HEK293 (cell line): ENCODE data around the gene ZNF423.

Experiments used
- CTCF ChIA-PET: fragments of 350-600 bp; formaldehyde crosslinking; extraction: SDS; loops from one replicate; lab custom pipeline; 2021; ENCODE audit warnings: antibody characterized with exemption; lab: Yijun Ruan, JAX
- POLR2A ChIA-PET: fragments of 300-600 bp; formaldehyde crosslinking; extraction: SDS; loops from one replicate; lab custom pipeline; 2020; ENCODE audit warnings: antibody characterized with exemption, inconsistent platforms; lab: Yijun Ruan, JAX
- H3K27ac ChIP-seq: fragments of 200-500 bp; sonication (Bioruptor generic); 2 replicates; pipeline ENCODE4 v1.5.1; 2014; ENCODE audit warnings: low read depth, low read length, control low read depth, inconsistent platforms; ENCODE audit errors: extremely low read depth
- H3K36me3 ChIP-seq, 2 experiments: fragments of 200-500 bp in 1 of 2; sonication (Bioruptor generic) in 1 of 2; 1 replicate in 1 of 2; 2 replicates in 1 of 2; pipeline ENCODE4 v1.5.1; 2014 to 2017; ENCODE audit warnings: inconsistent platforms in 2 of 2, low read length in 2 of 2; ENCODE audit not compliant: control insufficient read depth in 2 of 2, insufficient read depth in 1 of 2
- H3K4me1 ChIP-seq: fragments of 200-500 bp; sonication (Bioruptor generic); 2 replicates; pipeline ENCODE4 v1.5.1; 2014; ENCODE audit warnings: mild to moderate bottlenecking, low read length, inconsistent platforms; ENCODE audit not compliant: control insufficient read depth, insufficient read depth
- H3K4me3 ChIP-seq: 2 replicates; pipeline ENCODE4 v1.5.1; 2011; ENCODE audit warnings: low read depth, mild to moderate bottlenecking, control low read depth, low read length, moderate library complexity
- H3K9me3 ChIP-seq: fragments of 200-500 bp; sonication (Bioruptor generic); 2 replicates; pipeline ENCODE4 v1.5.1; 2014; ENCODE audit warnings: low read depth, low read length, inconsistent platforms; ENCODE audit not compliant: control insufficient read depth, insufficient read depth
- BCL11B ChIP-seq: fragments of 450-650 bp; formaldehyde crosslinking; IDR thresholded peaks from 2 replicates; pipeline ENCODE4 v1.5.1; 2016; ENCODE audit warnings: low read depth, missing biosample characterization, missing genetic modification characterization
- EGR2 ChIP-seq: fragments of 450-650 bp; formaldehyde crosslinking; IDR thresholded peaks from 2 replicates; pipeline ENCODE4 v1.5.1; 2016; ENCODE audit warnings: low read depth, missing biosample characterization, missing genetic modification characterization
- GLIS1 ChIP-seq: fragments of 450-650 bp; formaldehyde crosslinking; IDR thresholded peaks from 2 replicates; pipeline ENCODE4 v1.5.1; 2016; ENCODE audit warnings: missing biosample characterization, missing genetic modification characterization
- PRDM2 ChIP-seq: fragments of 450-650 bp; formaldehyde crosslinking; IDR thresholded peaks from 2 replicates; pipeline ENCODE4 v1.5.1; 2016; ENCODE audit warnings: missing biosample characterization, missing genetic modification characterization, borderline replicate concordance
- SETDB1 ChIP-seq: IDR thresholded peaks from one replicate; pipeline ENCODE4 v1.6.1; 2017; ENCODE audit warnings: mild to moderate bottlenecking, low read length, moderate library complexity, mixed read lengths; ENCODE audit not compliant: insufficient read length
- ZNF140 ChIP-seq: fragments of 450-650 bp; formaldehyde crosslinking; IDR thresholded peaks from 2 replicates; pipeline ENCODE4 v1.5.1; 2016; ENCODE audit warnings: missing biosample characterization, missing genetic modification characterization
- ZNF146 ChIP-seq: fragments of 450-650 bp; formaldehyde crosslinking; IDR thresholded peaks from 2 replicates; pipeline ENCODE4 v1.5.1; 2016; ENCODE audit warnings: missing biosample characterization, missing genetic modification characterization
- ZNF248 ChIP-seq: fragments of 450-650 bp; formaldehyde crosslinking; IDR thresholded peaks from 2 replicates; pipeline ENCODE4 v1.5.1; 2017; ENCODE audit warnings: missing biosample characterization, missing genetic modification characterization
- ZNF280C ChIP-seq: fragments of 450-650 bp; formaldehyde crosslinking; IDR thresholded peaks from 2 replicates; pipeline ENCODE4 v1.5.1; 2016; ENCODE audit warnings: missing biosample characterization, missing genetic modification characterization
- ZNF416 ChIP-seq: fragments of 450-650 bp; formaldehyde crosslinking; IDR thresholded peaks from 2 replicates; pipeline ENCODE4 v1.5.1; 2016; ENCODE audit warnings: missing biosample characterization, missing genetic modification characterization
- ZNF501 ChIP-seq: fragments of 450-650 bp; formaldehyde crosslinking; IDR thresholded peaks from 2 replicates; pipeline ENCODE4 v1.5.1; 2016; ENCODE audit warnings: missing biosample characterization, missing genetic modification characterization
- ZNF629 ChIP-seq: fragments of 450-650 bp; formaldehyde crosslinking; IDR thresholded peaks from 2 replicates; pipeline ENCODE4 v1.5.1; 2017; ENCODE audit warnings: missing biosample characterization, missing genetic modification characterization
- ZNF677 ChIP-seq: fragments of 450-650 bp; IDR thresholded peaks from 2 replicates; pipeline ENCODE4 v1.5.0; 2018; ENCODE audit warnings: missing biosample characterization, mild to moderate bottlenecking, missing genetic modification characterization, moderate library complexity
- ZNF701 ChIP-seq: fragments of 450-650 bp; formaldehyde crosslinking; IDR thresholded peaks from 2 replicates; pipeline ENCODE4 v1.5.1; 2016; ENCODE audit warnings: missing biosample characterization, missing genetic modification characterization
- ZXDB ChIP-seq: fragments of 450-650 bp; formaldehyde crosslinking; IDR thresholded peaks from 2 replicates; pipeline ENCODE4 v1.5.1; 2016; ENCODE audit warnings: missing biosample characterization, missing genetic modification characterization
- TF ChIP-seq, protein P1 (sequence below): fragments of 450-650 bp; formaldehyde crosslinking; IDR thresholded peaks from 2 replicates; pipeline ENCODE4 v1.5.1; 2017; ENCODE audit warnings: missing biosample characterization, missing genetic modification characterization
- TF ChIP-seq, protein P2 (sequence below): fragments of 450-650 bp; formaldehyde crosslinking; IDR thresholded peaks from 2 replicates; pipeline ENCODE4 v1.5.1; 2016; ENCODE audit warnings: missing biosample characterization, missing genetic modification characterization

ZNF423 gene

DNA sequence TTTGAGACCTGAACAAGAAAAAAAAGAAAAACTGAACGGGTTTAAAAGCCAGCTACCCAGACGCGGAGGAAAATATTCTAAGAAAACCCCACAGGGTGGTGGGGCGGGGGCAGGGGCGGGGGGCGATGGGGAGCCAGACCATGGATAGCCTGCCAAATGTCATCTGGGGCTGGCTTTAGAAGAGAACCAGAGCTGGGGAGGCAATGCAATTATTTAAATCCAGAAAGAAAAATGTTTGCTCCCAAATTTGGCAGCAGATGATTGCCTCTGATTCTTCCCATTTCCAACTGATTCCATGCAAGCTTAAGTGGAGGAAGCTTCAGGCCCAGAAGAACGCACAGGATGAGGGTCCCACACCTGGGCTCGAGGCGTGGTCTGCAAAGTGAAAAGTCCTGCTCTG, 34.8 kb downstream of the ZNF423 start:
- no peaks in the 10 kb centered on the region for H3K9me3 ChIP-seq
- H3K27ac ChIP-seq = no peak overlapping the region
- no peaks in the 10 kb centered on the region for H3K4me1 ChIP-seq
- TF ChIP-seq ZNF140 (tag by site-specific recombination) = no peak
- no peak for TF ChIP-seq ZNF248
- TF ChIP-seq, protein P1, sequence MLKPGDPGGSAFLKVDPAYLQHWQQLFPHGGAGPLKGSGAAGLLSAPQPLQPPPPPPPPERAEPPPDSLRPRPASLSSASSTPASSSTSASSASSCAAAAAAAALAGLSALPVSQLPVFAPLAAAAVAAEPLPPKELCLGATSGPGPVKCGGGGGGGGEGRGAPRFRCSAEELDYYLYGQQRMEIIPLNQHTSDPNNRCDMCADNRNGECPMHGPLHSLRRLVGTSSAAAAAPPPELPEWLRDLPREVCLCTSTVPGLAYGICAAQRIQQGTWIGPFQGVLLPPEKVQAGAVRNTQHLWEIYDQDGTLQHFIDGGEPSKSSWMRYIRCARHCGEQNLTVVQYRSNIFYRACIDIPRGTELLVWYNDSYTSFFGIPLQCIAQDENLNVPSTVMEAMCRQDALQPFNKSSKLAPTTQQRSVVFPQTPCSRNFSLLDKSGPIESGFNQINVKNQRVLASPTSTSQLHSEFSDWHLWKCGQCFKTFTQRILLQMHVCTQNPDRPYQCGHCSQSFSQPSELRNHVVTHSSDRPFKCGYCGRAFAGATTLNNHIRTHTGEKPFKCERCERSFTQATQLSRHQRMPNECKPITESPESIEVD (tag by site-specific recombination) = no peak
- no peak for TF ChIP-seq ZNF416
- TF ChIP-seq ZNF677 (tag by site-specific recombination) = no peak
- no peak for TF ChIP-seq SETDB1
- TF ChIP-seq EGR2 = no peak
- TF ChIP-seq ZNF629 = no peak
- TF ChIP-seq ZNF701 (tag by site-specific recombination) = no peak
- no peak for TF ChIP-seq GLIS1
- TF ChIP-seq PRDM2 (tag by site-specific recombination) = no peak
- no peak for TF ChIP-seq ZNF501 (tag by site-specific recombination)
- TF ChIP-seq ZNF146 (tag by site-specific recombination) = no peak
- TF ChIP-seq ZXDB (tag by site-specific recombination) = no peak
- no peak for TF ChIP-seq BCL11B
- TF ChIP-seq, protein P2, sequence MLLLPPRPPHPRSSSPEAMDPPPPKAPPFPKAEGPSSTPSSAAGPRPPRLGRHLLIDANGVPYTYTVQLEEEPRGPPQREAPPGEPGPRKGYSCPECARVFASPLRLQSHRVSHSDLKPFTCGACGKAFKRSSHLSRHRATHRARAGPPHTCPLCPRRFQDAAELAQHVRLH = no peak
- TF ChIP-seq ZNF280C (tag by site-specific recombination) = no peak
- H3K4me3 ChIP-seq = no peak overlapping the region
- H3K36me3 ChIP-seq = no peaks in the 10 kb centered on the region
- ChIA-PET CTCF (no interaction called here), POLR2A (interaction anchor here (0.6 to 0.8 kb wide), 2 partner anchors 36 to 90 kb away, joined by 5 to 6 read pairs; no protein-coding TSS in a partner anchor)
